ENCODE measurements around the gene POLR2A.
A peak's percentile ranks its signal among the peaks of the same experiment; 100 is the strongest.
"Not testable (repeated sequence)": the region's sequence is repeated elsewhere in the genome, so short reads cannot be mapped to it uniquely, and the experiment has no call there.

POLR2A gene

DNA sequence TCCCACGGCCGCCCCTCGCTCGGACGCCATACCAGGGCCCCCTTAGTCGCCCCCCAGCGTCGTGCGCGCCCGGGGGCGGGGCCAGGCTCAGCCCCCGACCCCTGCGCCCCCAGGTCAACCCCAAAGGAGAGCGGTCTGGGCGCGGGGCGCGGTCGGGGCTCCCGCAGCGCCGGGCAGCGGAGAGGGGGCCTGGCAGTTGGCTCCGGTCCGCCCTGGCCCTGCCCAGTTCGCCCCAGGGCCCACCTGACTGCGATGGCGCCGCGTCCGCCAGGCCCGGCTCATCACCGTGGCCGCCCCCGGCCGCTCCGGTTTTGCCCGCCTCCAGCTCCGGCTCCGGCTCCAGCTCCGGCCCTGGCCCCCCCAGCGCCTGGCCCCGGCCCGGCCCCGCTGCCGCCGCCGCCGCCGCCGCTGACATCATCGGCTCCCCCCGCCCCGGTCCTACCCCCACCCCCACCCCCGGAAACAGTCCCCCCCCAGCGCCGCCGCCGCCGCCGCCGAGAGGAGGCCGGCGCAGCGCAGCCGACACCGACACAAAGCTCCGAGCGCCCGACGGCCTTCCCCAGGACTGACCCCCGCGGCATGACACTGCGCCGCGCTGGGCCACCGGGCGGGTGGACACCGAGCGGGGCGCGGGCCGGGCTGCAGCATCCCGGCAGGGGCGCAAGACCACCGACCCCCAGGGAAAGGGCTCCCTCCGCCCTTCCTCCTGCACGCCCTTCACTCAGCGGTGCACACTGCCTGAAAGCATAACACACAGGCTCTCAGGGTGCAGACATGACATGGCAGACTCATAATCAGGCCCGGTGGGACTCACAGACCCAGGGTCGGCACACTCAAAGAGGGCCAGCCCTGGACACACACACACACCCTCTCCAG, 4.7 kb upstream of the POLR2A start, which contains the start of gene ZBTB4:
Gene ZBTB4, minus strand, starts transcription at position 419 of the 876 bp plus-strand sequence. CDS start 12,830 bp downstream, outside the sequence.
- DNase-seq, result peak; percentile 74

DNA sequence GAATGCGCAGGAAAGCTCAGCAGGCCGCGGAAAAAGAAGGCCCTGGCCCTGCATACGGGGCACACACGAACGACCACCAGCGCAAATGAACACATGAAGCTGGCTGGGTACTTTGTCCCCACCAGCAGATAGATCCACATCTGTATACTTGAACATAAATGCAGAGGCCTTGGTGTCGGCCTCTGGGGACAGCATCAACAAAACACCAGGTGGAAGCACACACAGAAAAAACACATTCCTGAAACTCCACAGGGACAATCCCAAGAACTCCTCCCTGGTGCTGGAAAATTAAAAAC, 4.1 kb upstream of the POLR2A start:
- no peak for DNase-seq

DNA sequence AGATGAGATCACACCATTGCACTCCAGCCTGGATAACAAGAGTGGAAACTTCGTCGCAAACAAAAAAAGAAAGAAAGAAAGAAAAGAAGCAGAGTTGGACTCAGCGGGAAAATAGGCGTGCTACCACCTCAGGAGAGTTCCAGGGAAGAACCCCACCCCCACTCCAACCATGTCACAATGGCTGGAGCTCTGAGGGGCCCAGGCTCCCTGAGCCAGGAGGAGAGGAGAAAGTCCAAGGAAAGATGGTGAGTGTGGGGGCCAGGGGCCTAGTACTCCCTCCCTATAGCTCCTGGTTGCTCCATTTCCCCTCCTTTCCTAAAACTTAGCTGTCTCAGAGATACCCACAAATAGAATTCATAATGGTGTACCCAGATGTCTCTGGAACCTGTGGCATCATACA, 2.9 kb upstream of the POLR2A start, which contains the start of gene SLC35G6:
Gene SLC35G6, plus strand, starts transcription at position 172 of the 400 bp plus-strand sequence. Its CDS starts 71 bp downstream, at position 243.
- DNase-seq, result not testable (repeated sequence)

DNA sequence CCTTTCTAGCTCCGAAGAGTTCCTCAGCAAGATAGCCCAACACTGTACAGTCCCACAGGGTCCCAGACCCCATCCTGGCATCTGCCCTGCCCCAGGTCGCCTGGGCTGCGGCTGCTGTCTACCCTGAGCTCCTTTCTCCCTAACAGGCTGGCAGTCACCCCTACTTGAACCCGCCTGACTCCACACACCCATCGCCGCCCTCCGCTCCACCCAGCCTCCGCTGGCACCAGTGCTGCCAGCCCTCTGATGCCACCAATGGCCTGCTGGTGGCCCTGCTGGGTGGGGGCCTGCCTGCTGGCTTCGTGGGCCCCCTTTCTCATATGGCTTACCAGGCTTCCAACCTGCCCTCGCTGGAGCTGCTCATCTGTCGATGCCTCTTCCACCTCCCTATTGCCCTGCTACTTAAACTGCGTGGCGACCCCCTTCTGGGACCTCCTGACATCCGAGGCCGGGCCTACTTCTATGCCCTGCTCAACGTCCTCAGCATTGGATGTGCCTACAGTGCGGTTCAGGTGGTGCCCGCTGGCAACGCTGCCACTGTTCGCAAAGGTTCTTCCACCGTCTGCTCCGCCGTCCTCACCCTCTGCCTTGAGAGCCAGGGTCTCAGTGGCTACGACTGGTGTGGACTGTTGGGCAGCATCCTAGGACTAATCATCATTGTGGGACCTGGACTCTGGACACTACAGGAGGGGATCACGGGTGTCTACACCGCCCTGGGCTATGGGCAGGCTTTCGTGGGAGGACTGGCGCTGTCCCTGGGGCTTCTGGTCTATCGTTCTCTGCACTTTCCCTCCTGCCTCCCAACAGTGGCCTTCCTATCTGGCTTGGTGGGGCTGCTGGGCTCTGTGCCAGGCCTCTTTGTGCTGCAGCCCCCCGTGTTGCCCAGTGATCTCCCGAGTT, 2.1 kb upstream of the POLR2A start:
- not testable (repeated sequence) for DNase-seq

DNA sequence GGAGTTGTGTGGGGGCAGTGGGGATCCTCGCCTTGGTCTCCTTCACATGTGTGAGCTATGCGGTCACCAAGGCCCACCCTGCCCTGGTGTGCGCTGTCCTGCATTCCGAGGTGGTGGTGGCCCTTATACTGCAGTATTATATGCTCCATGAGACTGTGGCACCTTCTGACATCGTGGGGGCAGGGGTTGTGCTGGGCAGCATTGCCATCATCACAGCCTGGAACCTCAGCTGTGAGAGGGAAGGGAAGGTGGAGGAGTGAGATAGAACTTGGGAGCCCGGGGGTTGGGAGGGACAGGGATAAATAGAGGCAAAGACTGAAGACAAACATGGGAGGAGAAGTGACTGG, 1.5 kb upstream of the POLR2A start:
- DNase-seq, result not testable (repeated sequence)

DNA sequence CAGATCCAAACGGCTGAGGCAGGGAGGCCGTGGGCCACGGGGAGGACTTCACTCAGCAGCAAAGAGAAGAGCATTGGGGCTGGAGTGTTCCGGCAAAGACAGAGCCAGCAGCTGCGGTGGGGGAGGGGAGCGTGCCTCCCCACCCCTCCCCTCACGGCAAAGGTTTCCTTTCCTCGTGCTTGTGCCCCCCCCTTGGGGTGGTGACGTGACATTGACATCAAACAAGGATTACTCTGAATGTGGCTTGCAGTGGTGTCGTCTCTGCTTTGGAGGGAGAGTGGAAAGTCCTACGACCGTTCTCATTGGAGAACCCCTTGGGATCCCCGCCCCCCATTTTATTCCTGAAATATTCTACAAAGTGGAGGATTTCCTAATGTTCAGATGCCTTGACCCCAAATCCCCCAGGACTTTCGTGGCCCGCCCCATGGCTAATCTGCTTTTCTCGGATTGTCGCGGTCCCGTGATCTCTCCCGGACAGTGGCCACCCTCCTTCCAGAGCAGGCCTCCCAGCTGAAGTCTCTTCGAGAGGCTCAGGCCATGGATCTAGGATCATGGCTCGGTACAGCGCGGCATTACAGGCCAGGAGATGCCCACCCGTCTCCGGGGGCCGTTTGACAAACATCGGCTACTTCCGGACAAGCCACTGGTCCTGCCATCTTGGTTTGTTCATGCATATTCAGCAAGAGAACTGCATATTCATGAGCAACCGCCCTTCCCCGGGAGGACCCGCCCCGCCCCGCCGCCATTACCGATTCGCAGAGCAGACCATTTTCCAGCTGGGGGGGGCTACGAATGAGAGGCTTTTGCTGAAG, 705 bp upstream of the POLR2A start:
- DNase-seq, result peak; percentile 98

DNA sequence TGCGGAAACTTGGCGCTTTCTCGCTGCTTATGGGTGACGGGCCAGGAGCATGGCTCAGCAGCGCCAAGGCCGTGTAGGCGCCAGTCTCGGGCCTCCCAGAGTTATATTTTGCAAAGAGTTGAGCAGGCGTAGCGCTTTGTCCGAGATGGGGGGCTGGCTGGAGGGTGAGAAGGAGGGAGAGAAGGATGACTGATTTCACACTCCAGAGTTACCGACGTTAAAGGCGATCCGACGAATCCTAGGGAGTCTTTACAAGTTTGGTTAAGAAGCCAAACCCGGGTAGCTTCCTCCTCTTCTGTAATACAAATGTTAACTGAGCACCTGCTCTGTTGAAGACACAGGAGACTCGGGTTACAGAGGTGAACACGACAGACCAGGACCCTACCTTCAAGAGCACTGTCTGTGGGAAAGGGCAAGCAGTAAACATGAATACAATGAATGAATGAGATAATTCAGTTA, 782 bp downstream of the POLR2A start:
- DNase-seq, result no peak

DNA sequence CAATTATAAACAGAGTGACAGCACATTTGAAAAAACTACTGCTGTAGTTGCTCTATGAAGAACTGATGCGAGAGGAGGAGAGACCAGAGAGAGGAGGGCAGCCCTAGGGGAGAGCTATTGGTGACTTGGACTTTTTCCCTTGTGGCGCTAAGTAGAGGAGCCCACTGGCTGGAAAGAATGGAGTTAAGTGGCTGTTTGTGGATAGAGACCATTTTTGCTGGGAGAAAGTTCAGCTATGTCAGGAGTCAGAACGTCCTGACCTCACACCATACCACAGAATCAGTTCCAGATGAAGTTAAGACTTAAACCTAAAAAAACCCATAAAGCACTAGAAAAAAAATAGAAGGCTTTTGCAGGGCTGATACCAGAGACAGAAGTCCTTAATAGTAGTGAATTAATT, 2.0 kb downstream of the POLR2A start:
- no peak for DNase-seq

DNA sequence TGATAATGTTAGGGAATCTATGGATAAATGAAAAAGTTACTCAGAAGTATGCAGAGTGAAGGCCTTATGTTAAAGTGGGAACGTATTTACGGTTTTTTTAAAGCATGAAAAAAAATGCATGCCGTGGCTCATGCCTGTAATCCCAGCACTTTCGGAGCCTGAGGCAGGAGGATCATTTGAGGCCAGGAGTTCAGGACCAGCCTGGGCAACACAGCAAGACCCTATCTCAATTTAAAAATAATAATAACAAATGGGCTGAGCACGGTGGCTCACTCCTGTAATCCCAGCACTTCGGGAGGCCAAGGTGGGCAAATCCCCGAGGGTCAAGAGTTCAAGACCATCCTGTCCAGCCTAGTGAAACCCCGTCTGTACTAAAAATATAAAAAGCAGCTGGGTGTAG, 6.0 kb downstream of the POLR2A start:
- no peak for DNase-seq

DNA sequence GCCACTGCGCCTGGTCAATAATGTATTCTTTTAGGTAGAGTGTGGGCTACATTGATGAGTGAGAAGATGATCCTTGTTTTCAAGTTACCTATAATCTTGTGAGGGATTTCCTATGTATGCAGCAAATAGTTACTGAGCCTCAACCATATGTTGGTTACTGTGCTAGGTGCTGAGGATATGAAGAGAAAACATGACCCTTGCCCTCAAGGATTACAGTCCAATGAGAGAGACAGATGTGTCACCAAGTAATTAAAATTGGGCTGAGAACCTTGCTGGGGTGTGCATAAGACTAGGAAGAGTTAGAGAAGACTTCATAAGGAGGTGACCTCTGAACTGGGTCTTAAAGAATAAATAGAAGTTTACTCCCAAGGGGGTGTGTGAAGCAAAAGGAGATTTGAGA, 7.4 kb downstream of the POLR2A start:
- peak; percentile 95 for DNase-seq

DNA sequence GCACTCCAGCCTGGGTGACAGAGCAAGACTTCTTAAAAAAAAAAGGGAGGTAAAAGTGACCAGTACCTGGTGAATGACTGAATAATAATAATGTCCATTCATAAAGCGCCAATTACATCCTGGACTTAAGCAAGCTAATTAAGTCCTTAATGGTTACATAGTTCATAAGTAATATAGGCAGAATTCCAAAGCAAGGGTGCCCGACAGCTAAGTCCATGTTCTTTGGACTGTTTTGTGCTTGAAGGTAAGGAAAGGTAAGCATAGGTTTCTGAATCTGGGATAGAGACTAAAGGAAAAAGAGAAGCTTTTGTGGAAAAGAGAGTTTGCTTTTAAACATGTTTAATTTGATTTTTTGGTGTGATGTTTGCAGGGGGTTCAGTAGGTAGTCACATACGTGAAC, 9.8 kb downstream of the POLR2A start:
- DNase-seq, result no peak

DNA sequence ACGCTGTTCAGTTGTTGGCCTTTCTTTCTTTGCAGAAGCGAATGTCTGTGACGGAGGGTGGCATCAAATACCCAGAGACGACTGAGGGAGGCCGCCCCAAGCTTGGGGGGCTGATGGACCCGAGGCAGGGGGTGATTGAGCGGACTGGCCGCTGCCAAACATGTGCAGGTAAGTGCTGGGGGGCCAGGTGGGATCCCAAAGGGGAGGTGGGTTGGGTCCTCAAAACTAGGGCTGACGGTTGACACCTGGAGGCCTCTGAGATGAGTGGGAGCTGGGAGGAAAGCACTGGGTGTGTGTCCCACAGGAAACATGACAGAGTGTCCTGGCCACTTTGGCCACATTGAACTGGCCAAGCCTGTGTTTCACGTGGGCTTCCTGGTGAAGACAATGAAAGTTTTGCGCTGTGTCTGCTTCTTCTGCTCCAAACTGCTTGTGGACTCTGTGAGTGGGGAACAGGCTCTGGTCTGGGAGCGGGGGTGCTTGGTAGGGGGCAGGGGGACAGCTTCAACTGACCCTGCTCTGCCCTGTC, 11.8 kb downstream of the POLR2A start:
- no peak for DNase-seq

DNA sequence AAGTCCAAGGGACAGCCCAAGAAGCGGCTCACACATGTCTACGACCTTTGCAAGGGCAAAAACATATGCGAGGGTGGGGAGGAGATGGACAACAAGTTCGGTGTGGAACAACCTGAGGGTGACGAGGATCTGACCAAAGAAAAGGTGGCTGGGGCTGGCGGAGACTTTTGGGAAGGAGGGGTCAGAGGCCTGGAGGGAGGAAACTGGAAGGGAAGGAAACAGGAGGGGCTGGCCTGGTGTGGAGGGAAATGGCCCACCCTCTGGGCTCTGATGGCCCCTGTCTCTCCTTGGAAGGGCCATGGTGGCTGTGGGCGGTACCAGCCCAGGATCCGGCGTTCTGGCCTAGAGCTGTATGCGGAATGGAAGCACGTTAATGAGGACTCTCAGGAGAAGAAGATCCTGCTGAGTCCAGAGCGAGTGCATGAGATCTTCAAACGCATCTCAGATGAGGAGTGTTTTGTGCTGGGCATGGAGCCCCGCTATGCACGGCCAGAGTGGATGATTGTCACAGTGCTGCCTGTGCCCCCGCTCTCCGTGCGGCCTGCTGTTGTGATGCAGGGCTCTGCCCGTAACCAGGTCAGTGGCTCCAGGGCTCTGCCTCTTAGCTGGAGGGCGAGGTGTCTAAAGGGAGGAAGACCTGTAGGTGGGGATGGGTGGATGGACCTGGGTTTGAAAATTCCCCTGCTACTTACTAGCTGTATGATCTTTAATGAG, 12.5 kb downstream of the POLR2A start:
- no peak for DNase-seq

DNA sequence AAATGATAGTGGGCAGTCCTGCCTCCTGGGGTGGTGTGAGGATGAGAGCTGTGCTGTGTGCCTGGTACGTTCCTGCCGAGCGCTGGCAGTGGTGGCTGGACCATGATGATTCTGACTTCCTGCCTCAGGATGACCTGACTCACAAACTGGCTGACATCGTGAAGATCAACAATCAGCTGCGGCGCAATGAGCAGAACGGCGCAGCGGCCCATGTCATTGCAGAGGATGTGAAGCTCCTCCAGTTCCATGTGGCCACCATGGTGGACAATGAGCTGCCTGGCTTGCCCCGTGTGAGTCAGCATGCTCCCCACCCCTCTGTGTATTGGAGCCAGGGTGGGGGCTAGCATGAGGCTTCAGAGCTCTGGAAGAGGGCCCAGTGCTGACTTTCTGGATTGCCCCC, 13.1 kb downstream of the POLR2A start:
- no peak for DNase-seq

DNA sequence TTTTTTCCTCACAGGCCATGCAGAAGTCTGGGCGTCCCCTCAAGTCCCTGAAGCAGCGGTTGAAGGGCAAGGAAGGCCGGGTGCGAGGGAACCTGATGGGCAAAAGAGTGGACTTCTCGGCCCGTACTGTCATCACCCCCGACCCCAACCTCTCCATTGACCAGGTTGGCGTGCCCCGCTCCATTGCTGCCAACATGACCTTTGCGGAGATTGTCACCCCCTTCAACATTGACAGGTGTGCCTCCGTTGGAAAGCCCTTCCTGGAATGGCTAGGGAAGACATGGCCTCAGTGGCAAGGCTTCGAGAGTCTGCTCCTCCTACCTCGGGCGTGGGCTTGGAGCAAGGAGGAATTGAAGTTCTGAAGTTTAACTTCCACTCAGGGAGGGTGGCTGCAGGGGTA, 13.5 kb downstream of the POLR2A start:
- no peak for DNase-seq

DNA sequence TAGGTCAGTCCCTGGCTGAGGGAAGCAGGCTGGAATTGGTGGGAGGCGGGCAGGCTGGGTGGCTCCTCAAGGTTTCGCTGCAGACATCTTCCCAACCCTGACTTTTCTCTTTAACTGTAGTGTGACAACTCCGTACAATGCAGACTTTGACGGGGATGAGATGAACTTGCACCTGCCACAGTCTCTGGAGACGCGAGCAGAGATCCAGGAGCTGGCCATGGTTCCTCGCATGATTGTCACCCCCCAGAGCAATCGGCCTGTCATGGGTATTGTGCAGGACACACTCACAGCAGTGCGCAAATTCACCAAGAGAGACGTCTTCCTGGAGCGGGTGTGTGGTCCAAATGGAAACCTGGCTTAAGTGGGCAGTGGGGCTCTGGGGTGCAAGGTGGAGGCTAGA, 15.0 kb downstream of the POLR2A start:
- DNase-seq, result no peak

DNA sequence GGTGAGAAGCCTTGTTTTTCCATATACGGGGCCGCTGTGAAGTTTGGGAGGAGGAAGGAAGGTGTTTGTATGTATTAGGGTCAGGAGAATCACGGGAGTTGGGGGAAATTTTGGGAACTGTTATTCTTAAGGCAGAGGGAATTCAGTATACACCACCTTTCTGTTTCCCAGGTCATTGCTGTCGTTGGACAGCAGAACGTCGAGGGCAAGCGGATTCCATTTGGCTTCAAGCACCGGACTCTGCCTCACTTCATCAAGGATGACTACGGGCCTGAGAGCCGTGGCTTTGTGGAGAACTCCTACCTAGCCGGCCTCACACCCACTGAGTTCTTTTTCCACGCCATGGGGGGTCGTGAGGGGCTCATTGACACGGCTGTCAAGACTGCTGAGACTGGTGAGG, 17.6 kb downstream of the POLR2A start:
- DNase-seq, result no peak

DNA sequence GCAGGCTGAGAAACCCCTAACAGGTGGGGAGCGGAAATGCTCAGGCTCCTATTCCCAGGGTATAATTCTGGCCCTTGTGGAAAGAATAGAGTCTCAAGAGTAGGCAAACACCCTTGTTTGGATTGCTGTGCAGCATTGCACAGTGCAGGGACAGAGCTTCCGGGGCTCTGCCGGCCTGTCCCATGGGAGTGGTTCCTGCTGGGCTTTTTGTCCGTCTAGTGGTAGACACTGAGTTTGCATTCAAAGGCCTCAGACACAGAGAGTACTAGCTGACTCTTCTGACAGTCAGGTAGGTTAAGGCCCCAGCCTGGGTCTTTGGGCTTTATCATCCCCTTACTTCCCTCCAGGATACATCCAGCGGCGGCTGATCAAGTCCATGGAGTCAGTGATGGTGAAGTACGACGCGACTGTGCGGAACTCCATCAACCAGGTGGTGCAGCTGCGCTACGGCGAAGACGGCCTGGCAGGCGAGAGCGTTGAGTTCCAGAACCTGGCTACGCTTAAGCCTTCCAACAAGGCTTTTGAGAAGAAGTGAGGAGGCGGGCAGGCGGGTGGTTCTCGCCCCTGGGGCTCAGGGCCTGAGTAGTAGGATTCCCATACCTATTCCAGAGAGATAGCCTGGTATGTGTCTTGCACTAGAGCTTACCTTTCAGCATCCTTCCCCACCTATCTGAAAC, 18.1 kb downstream of the POLR2A start:
- no peak for DNase-seq

DNA sequence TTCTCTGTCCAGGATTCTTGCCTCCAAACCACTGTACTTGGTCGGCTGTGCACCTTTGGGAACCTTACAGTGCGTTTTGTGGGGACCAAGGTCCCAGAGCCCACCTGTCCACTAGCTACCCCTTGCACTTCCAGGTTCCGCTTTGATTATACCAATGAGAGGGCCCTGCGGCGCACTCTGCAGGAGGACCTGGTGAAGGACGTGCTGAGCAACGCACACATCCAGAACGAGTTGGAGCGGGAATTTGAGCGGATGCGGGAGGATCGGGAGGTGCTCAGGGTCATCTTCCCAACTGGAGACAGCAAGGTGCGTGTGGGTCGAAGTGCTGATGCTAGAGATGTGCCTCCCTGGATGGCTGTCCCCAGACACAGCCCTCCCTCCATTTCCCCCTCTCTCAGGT, 18.8 kb downstream of the POLR2A start:
- DNase-seq, result peak; percentile 36

DNA sequence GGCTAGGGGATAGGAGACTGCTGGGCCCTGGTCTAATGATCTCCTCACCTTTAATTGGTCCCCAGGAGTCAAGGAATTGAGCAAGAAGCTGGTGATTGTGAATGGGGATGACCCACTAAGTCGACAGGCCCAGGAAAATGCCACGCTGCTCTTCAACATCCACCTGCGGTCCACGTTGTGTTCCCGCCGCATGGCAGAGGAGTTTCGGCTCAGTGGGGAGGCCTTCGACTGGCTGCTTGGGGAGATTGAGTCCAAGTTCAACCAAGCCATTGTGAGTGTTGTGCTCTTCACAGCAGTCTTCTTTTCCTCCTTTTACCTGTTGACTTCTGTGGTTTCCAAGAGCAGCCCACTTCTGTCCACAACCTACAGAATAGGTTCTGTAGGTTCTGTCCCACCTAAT, 19.4 kb downstream of the POLR2A start:
- no peak for DNase-seq

DNA sequence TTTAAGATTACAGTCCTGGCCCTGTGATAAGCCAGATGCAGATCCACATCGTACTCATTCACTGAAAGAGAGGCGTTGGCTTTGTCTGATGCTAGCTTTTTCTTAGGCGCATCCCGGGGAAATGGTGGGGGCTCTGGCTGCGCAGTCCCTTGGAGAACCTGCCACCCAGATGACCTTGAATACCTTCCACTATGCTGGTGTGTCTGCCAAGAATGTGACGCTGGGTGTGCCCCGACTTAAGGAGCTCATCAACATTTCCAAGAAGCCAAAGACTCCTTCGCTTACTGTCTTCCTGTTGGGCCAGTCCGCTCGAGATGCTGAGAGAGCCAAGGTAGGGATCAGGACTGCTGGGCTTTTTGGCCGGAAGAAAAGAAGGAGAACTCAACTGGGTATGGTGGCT, 24.0 kb downstream of the POLR2A start:
- DNase-seq, result no peak

DNA sequence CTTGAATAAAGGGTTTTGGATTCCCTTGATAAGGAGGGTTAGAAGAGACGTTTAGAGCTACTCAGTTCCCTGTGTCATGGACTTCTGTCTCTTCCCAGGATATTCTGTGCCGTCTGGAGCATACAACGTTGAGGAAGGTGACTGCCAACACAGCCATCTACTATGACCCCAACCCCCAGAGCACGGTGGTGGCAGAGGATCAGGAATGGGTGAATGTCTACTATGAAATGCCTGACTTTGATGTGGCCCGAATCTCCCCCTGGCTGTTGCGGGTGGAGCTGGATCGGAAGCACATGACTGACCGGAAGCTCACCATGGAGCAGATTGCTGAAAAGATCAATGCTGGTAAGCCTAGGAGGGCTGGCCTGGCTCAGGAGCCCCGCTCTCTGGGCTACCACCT, 24.7 kb downstream of the POLR2A start:
- no peak for DNase-seq

Data from NCI-H82 (cell line).